ENCODE measurements around the gene AIF1L.
A peak's percentile ranks its signal among the peaks of the same experiment; 100 is the strongest.
"Not testable (repeated sequence)": the region's sequence is repeated elsewhere in the genome, so short reads cannot be mapped to it uniquely, and the experiment has no call there.

AIF1L gene

DNA sequence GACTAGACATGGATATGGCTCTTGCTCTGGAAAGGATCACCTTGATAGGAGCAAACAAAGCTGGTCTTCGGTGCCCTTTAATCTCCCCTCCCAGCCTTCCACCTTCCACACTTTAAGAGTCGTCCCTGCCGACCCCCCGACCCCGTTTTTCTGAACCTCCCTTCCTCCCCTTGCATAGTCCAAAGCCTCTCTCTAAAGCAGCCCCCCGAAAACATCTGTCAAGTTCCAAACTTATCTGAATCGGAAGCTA is 28.6 kb downstream of the AIF1L start:
- DNase-seq: no peak

DNA sequence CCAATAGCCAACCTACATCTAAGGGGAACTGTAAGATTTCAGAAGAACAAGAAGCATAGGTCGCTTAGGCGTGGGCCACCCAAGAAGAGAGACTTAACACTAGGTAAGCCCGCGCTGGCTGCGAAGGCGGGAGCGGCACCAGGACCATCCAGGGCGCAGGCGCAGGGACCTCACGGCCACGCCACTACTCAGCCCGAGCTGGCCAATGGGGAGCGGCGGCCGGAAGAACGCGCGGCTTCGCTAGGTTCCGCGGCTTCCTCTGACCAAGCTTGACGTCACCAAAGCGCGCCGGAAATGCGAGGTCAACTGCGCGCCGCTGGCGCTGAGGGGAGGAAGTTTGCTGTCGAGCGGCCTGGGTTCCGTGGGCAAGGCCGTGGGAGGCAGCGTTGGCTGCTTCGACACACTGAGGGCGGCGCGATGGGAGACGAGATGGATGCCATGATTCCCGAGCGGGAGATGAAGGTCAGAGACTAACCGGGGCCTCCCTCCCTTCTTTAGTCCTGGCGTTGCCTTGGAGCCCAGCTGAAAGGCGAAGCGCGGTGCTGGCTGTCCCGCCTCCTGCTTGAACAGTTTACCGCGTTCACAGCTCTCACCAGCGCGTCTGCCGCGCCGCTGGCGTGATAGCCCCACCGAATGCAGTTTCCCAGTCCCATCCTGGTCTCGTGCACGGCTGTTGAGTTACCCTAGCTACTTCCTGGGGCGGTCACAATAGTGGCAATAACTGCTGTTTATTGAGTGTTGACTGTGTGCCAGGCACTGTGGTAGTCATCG is 29.1 kb downstream of the AIF1L start, which contains the start of gene NUP214:
NUP214 (plus strand) TSS at position 299 of the 771 bp plus-strand sequence; CDS start at position 418, 119 bp downstream.
- peak; percentile 54 for DNase-seq

DNA sequence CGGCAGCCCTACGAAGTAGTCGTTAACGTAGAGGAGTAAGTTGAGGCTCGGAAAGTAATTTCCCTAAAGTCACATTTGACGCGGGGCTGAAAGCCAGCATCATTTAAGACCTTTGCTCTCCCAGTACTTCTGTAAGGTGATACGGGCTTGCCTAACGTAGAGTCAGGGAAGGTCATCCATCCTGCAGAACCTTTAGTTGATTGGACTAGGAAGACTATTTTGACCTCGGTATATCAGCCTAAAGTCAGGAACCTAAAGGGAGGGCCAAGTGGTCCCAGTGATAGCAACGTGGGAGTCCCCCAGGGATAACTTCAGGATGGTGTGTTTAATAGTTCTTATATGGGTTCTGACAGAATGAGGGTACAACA is 29.7 kb downstream of the AIF1L start:
- no peak for DNase-seq

DNA sequence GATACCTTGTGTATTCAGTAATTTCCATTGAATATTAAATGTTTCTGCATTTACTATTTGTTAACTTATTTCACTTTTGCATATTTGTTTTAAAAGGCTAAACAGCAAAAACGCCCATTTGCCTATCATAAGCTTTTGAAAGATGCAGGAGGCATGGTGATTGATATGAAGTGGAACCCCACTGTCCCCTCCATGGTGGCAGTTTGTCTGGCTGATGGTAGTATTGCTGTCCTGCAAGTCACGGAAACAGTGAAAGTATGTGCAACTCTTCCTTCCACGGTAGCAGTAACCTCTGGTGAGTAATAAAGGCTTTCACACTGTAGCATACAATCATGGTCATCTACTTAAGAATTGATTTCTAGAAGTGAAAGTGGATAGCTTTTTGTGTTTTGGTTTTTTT is 32.9 kb downstream of the AIF1L start:
- DNase-seq: no peak

DNA sequence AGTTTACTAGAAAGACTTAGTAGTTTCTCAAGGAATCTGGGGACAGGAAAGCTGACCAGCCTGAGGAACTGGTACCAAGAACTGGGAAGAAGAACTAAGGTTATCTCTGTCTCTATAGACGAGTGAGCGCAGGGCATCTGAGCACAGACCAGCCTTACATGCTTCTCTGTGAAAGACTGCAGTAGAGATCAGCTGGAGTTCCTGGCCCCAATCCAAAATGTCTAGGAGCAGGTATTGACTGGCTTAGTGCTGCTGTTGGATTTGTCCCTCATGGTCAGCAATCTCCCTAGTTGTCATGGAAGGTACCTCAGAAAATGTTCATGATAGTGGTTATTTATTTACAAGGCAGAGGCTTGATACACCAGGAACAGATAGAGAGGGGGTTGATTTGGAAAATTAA is 42.3 kb downstream of the AIF1L start:
- no peak for DNase-seq

GRCh38 chr9:131140112-131140511 is 43.8 kb downstream of the AIF1L start:
- no peak for DNase-seq

GRCh38 chr9:131140550-131140949 is 44.2 kb downstream of the AIF1L start:
- no peak for DNase-seq

DNA sequence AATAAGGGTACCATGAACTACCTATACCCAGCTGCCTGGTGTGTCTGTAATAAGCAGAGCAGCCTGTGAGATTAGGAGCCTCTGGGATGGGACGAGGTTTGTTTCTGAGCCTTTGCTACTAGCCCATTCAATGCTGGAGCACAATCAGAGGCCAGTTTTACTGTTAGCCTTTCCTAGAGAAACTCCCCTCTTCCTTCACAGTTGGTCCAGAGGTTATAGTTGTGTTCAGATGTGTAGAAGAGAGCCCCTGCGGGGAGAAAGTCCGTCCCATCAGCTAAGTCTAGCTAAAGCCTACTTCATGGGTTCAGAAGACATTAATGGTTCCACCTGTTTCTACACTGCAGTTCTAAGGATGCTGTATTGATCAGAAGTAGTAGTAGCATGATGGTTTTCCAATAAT is 45.8 kb downstream of the AIF1L start:
- no peak for DNase-seq

- no peak for DNase-seq
These were observed 47.9 kb downstream of the AIF1L start for GRCh38 chr9:131144201-131144600.

DNA sequence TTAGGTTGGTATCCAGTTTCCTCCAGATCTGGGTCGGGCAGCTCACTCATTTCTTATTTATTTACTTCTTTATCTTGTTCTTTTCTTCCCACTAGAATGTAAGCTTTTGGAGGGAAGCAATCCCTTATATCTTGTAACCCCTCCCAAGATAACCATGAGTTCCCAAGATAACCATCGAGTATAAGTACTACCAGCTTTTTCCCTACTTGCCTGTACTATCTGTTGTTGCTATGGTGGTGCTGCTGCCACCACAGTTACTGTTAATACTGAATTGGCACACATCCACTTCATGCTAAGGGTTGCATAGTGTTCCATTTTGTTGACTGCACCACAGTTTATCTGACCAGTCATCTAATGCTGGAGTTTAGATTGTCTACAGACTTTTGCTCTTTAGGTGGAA is 48.9 kb downstream of the AIF1L start:
- DNase-seq: no peak

DNA sequence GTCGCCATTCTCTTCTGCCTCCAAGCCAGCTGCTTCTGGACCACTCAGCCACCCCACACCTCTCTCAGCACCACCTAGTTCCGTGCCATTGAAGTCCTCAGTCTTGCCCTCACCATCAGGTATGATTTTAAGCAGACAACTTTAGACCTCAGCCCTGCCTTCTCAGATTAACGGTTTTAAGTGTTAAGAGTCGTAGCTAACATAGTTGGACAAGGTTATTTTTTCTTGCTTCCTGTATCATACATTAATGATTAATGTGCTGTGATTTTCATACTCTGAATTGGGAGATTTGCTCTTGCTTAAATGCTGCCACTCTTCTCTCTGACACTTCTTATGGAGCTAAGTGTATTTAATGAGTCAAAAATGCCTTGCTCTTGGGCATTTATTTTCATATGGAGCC is 49.9 kb downstream of the AIF1L start:
- DNase-seq: no peak

GRCh38 chr9:131148276-131148675 is 51.9 kb downstream of the AIF1L start:
- DNase-seq: no peak

GRCh38 chr9:131148966-131149687 is 52.8 kb downstream of the AIF1L start:
- no peak for DNase-seq

- DNase-seq: no peak
These were observed 53.3 kb downstream of the AIF1L start for GRCh38 chr9:131149688-131150053.

GRCh38 chr9:131153595-131153994 is 57.3 kb downstream of the AIF1L start:
- no peak for DNase-seq

DNA sequence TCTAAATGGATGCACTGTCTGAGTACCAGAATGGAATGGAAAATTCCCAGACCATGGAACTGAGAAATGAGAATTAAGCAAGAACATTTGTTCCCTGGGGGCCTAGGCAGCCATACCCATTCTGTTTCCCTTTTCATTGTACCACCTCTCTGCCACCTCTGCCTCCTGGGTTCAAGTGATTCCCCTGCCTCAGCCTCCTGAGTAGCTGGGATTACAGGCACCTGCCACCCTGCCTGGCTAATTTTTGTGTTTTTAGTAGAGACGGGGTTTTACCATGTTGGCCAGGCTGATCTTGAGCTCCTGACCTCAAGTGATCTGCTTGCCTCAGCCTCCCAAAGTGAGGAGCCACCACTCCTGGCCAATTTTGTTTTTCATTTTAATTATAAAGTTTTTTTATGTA is 62.3 kb downstream of the AIF1L start:
- not testable (repeated sequence) for DNase-seq

DNA sequence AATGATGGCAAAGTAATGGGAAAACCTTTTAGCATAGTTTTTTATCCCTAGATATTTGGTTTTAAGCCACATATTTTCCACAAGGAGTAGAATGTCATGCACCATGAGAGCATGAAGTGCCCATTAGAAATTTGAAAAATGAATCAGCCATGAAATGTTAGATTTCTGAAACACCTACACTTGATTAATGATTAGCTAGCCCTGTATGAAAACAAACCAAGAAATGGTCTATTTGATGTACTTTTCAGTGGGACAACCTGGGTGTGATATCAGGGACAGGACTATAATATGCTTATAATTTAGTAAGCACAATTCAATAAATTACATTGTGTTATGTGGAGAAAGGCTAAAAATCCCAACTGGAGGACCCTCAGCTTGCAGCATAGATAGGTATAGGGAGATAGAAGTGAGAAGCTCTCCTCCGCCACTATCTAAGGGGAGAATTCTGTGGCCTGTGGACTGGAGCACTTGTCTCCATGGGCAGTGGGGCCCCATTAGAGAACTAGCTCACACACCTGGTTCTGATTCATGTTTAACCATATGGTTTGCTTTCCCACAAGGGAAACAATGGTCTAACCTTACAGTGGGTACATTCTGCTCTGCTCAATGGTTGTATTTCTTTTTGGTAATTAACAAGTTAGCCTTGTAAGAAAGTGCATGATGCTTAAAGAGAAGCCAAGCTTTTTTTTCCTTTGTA is 64.2 kb downstream of the AIF1L start:
- DNase-seq: no peak

- no peak for DNase-seq
These were observed 65.3 kb downstream of the AIF1L start for GRCh38 chr9:131161585-131161984.

DNA sequence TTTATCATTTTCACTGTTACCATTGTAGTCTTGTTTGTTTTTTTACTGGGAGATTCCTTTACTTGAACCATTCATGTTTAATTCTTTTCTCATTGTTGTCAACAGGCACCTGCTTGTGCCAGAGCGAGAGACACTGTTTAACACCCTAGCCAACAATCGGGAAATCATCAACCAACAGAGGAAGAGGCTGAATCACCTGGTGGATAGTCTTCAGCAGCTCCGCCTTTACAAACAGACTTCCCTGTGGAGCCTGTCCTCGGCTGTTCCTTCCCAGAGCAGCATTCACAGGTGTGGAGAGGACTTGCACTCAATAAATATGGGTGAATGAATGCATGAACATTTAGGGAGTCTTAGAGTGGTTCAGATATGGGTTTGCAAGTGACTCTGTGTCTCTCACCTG is 66.6 kb downstream of the AIF1L start:
- no peak for DNase-seq

- DNase-seq: no peak
These were observed 69.2 kb downstream of the AIF1L start for GRCh38 chr9:131165523-131165922.

- DNase-seq: no peak
These were observed 70.9 kb downstream of the AIF1L start for GRCh38 chr9:131167146-131167692.

DNA sequence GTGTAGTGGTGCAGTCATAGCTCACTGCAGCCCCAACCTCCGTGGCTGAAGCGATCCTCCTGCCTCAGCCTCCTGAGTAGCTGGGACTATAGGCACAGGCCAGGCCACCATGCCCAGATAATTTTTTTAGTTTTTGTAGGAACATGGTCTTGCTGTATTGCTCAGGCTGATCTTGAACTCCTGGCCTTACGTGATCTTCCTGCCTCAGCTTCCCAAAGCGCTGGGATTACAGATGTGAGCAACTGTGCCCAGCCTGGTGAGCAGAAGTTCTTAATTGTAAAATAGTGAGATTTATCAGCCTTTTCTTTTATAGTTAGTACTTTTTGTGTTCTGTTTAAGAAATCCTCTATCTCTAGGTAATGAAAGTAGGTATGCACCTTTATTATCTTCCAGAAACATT is 71.6 kb downstream of the AIF1L start:
- no peak for DNase-seq

DNA sequence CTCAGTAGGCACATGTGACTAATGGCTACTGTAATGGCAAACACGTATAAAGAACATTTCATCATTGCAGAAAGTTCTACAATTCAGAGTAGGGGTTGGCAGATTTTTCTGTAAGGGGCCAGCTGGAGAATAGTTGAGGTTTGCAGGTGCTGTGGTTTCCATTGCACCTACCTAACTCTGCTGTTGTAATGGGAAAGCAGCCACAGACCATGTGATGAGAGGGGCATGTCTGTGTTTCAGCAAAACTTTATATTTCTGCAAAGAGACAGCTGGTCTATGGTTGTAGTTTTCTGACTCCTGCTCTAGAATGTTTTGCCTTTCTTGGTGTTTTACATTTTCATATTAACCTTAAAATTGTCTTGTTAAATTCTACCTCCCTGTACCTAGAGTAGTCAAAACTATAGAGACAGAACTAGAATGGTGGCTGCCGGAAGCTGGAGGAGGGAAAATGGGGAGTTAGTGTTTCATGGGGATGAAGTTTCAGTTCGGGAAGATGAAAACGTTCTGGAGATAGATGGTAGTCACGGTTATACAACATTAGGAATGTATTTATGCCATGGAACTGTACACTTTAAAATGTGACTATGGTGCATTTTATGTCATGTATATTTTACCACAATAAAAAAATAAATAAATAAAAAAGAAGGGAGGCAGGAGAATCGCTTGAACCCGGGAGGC is 73.4 kb downstream of the AIF1L start:
- DNase-seq: no peak

Measured in NCI-H187 treated with DMSO at 0.1 percent for 48 hours (cell line).